ENCODE results near the gene PYGL.
"Not testable (repeated sequence)": the region's sequence is repeated elsewhere in the genome, so short reads cannot be mapped to it uniquely, and the experiment has no call there.

The PYGL gene

DNA sequence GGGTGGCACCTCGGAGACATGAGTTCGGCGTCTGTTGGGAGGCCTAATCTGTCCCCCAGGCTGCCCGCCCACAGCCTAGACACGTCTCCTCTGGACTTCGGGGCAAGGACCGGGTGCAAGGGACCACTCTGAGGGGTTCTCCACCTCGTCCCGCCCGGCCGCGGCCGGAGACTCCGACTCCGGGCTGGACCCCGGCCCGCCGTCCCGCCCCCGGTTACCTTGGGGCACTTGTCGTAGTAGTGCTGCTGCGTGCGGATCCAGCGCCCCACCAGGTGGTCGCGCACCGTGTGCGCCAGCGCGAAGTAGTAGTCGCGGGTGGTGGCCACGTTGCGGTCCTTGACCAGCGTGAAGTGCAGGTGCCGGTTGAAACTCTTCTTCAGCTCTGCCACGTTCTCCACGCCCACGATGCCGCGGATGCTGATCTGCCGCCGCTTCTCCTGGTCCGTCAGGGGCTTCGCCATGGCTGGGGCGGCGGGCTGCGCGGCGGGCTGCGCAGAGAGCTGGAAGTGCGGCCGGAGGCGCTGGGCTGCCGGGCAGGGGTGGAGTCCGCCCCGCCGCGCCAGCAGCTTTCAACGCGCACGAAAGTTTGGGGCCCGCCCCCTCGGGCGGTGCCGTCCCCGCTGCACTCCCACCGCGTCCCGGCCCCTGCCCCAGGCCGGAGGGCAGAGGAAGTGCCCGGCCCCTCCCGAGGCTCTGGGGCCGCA, at the start of gene PYGL:
Gene PYGL, minus strand, starts transcription at position 541 of the 704 bp plus-strand sequence. Its CDS starts 80 bp downstream, at position 461.
- DNase-seq (ENCODE audit: low spot score): peak; percentile 45

DNA sequence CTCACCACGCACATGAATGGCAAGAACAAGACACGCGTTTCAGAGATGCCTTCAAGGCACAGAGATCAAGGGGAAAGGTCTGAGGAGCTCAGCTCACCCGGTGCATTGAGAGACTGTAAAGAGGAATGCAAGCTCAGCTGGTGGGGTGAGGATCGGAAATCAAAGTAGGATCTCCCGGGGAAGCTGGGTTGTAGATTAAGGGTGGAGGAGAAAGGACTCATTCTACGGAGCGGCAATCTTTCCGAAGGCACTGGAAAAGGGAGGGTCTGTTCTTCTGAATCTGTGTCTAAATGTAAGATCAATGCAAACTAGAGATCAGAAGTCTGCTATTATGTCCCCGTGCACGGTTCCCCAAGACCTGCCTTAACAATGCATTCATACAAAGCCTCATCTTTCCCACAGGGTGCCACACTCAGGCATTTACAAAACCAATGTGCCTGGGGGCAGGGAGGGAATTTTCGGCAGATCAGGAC, 41.6 kb upstream of the PYGL start:
- DNase-seq (ENCODE audit: low spot score): peak; percentile 44

DNA sequence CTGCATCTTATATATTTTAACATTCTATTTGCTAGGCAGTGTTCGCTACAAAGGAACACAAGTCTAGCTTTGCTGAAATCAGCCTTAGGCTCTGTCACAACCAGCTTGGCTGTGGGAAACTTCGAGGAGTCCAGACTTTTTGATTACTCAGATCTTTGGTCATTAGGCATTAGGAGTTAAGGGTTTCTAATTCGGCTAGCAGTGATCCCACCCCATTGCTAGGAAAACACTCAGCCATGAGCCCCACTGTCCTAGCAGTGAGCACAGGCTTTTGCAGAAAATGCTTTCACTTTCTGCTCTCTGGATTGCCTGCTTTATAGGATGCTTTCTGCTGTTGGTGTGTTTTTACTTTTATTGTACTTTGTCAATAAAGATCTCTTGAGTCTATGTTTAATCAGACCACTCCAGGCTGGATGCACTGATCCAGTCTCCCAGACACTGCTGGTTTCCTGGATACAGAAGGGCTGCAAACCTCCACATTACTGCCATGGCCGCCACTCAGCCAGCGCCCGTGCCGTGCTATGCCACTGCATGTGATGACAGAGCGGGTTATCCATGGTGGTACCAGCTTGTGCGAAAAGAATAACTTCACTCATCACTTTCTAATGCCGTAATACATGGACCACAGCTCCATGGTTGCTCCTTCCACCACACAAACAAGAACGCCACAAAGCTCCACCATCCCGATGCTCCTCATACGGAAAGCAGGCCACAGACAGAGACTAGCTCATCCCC, 41.0 kb upstream of the PYGL start:
- DNase-seq (ENCODE audit: low spot score): peak; percentile 65

DNA sequence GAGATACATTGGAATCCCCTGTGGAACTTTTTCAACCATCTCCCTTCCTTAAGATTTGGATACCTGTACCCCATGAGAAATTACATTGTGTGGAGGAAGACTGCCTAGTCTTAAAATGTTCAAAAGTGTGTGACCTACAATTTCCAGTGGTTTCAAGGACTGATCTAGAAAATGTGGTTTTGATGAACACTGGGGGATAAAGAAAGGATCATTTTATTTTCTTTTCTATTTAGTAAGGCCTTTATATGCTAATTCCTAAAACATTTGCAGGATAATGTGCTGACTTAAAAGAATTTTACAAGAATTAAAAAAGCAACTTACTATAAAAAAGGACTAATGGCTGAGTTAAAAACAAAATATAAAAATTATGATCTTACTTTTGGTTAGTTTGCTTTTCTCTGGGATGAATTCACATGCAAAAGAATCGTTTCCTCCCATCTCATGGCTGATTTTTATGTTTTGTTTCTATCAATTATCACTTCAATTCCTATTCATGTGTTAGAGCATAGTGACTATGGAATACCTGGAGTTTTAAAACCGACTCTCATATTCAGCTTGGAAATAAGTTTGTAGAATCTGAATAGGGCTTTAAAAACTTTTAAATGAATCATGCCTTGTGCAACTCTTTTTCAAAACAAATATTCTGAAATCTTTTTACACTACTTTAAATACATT, 39.9 kb upstream of the PYGL start:
- no peak for DNase-seq (ENCODE audit: low spot score)

DNA sequence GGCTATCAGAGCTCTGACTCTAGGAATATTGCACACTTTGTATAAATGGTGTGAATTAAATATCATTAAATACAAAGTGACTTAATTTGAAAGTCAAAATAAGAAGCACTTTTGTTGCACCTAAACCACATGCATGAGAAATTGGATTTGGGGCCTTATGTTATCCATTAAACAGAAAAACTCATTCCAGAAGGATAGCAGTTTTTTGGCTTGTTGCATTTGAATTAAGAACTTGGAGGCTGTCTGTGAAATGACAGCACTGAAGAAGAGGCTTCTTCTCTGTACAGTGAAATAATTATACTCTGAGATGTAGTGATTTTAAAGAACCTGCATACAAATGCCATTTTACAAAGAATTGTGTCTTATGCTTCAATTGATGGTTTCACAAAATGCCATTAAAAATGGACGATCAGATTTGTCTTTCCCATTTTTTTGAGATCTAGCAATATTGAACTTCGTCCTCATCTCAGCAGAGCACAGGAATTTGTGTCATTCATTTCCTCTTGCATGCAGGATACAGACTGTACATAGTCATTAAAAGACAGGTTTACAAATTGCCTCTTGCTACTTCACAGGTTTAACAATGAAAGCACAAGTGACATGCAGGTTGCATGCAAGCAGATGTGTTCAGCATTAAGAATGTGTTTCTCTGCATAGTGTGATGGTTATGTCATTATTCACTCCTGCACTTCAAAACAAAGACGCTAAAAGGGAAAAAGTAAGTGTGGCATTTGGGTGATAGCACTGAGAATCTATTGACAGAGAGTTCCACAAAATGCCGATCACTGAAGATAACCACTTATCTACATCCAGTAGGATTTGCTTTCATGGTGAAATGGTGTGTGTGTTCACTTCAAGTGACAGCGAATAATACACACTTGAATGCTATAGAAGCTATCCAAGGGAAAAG, 35.9 kb upstream of the PYGL start:
- DNase-seq (ENCODE audit: low spot score): no peak

DNA sequence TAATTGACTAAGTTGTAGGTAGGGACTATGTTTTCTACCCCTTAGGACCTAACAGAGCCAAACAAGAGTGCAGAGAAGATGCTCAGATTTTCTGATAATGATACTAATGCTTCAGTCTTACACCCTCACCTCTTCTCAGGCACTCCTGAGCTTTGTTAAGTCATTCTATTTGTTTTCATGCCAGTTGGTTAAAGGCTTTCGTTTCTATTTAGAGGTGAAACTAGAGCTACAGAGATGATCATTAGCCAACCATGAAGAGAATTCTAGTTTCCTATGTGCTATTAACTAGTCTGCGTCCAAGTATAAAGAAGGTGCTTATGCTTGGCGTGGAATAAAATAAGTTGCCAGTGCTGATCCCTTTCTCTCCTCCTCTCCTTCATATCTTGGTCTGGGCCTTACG, 34.6 kb upstream of the PYGL start:
- no peak for DNase-seq (ENCODE audit: low spot score)

DNA sequence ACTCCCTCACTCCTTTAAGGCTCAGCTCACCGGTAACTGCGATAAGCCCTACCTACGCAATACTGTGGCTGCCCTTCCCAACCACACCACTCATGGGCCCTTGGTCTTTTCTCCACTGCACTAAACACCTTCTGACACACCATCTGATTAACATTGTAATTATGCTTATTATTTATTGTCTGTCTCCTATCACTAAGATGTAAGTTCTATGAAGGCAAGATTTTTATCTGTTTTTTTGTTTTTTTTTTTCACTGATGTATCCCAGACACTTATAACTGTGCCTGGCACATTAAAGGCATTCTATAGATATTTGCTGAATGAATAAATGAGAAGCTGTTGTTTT, 34.2 kb upstream of the PYGL start:
- DNase-seq (ENCODE audit: low spot score): no peak

DNA sequence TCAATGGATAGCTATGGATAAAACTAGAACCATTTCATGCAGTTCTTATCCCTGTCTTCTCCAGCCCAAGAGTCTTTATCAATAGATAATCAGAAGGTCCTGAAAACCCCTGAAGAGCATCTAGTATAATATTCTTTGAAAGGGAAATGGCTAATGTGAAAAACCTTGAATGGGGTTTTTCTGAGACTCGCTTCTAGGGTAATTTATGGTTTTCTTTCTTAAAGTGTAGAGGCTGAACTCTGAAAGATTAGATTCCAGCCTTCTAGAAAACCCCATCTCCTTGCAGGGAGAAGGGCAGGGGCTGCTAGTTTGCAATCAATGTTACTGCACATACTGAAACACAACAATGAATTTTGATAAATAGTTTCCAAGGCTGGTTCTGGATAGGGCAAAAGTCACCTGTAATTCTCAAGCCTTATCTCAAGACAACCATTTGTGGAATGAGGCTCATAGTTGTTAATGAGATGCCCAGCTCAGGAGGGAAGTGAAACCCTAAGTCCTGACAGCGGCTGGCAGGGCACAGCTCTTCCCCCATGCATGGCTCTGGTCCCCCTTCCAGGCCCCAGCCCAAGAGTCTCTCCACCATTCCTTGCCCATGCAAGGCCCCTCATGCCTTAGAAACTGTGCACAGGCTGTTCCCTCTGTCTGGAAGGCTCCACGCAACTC, 33.7 kb upstream of the PYGL start:
- peak; percentile 24 for DNase-seq (ENCODE audit: low spot score)

DNA sequence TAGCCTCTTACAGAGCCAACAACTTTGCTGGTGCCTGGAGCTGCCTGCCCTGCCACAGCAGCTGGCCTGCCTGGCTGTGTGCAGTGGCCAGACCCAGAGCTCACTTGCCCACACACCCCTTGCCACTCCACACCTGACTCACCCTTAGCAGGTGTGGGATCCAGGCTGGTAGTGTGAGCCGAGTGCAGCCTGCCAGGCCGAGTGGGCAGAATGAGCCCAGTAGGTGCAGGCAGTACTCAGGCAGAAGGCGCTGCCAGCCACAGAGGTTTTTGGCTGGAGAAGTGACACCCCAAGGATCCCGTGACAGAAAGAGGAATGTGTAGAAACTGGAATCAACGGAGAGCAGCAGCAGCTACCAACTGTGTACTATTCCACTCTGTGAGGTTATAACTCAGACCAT, 29.8 kb upstream of the PYGL start:
- no peak for DNase-seq (ENCODE audit: low spot score)

DNA sequence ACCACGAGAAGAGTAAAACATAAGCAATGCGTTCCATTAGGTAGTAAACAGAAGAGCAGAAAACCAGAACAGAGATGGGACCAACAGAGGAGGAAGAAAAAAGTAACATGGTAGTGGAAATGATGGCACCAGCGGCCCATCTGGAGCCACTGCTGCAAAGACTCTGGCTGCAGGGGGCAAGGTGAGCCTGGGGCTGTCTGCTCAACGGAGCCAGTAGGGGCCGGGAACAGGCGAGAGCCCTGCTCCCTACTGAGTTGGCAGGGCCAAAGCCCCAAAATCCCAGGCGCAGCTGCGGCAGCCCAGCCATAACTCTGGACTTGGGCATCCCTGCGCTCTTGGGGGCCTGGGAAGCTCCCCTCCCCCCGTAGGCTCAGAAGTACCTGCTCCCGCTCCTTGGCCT, 28.5 kb upstream of the PYGL start:
- no peak for DNase-seq (ENCODE audit: low spot score)

DNA sequence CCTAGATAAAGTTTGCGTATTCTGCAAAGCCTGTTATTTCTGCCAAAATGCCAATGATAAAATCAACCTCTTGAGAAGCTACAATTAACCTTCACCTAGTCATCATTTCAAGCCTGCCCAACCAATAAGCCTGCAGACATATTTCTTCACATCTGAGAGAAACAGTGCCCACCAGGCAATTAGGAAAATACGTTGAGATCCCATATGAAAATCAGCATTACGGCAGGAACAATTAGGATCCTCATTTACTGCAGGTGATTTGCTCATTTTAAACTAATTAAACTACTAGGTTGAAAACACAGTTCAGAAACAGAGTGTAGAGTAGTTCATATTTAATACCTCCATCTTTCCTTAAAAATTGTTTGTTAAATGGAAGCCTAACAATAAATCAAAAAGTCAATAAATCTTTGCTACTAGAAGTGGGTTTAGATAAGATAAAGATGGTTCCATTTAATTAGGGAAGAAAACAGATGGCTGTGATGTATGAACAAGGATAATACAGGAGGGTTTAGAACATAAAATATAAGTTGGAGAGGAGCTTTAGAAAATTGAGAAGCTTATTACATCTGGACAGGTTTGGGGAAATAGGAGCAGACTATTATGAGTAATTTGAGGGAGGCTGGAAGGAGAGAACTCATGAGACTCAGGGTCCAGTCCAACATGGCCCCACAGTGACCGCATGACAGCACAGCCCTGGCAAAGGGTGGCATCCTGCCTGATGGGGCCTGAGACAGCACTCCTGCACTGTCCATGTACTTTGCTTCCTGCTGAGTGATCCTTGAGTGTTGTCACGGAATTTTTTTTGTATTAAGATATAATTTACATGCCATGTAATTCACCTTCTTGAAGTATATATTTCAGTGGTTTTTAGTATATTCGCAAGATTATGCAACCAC, 26.9 kb upstream of the PYGL start:
- DNase-seq (ENCODE audit: low spot score): no peak

DNA sequence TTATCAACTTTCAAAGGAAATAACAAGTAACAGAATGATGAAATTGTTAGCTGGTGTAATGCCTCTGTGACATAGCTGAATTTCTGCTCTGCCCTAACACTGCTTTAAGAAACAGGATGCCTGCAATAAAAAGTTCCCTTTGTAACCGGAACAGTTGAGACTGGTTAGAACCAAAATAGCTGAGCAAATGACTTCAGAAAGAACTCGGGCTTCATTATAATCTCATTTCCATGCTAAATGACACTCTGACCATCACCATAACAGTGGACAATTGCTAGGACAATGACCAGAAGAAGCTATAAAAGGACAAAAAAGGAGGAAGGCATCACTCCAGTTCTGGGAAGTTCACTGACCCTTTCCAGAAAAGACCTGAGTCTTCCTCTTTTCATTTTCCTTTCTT, 23.5 kb upstream of the PYGL start:
- no peak for DNase-seq (ENCODE audit: low spot score)

DNA sequence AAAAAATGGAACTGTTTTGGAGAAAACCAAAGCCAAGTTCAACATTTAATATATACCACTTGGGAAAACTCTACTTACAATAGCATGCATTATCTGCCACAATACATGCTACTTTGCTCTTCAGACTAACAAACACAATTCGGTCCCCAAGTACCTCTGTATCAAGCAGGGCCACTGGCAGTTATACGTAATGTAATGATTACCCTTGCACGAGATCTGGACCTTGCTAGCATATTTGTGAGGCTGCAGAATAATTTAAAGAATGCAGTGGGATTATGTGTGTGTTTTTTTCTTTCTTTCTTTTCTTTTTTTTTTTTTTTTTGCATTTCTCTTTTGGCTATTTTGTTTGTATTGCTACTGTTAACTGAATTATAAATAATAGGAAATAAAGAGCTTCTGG, 22.8 kb upstream of the PYGL start:
- DNase-seq (ENCODE audit: low spot score): no peak

DNA sequence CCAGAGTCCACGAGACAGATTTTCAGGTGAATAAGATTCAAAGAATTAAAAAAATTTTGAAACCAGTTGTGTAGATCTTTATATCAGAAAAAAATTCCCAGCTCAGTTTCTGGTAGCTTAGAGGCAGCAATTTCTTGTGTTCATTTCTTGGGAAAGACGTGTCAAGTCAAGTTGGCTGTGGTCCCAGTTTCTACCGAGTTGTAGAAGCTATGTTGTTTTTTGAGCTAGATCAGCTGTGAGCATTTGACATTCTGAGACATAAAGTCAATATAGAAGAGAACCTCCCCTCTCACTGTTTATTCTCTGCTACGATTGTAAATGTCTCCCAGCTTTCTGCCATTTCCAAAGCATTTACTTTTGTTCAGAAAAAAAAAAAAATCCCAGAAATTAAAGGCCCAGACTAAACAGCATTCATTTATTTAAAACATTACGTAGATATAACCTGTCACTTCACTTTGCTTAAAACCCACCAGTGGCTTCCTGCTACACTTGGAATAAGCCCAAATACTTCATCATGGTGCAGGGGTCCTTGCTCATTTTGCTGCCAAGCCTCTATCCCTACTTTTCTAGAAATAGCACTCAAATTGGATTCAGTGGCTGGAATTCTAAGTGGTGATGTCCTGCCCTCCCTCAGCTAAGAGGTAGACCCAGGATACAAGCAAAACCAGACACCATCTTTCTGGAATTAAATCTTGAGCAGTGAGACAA, 20.6 kb upstream of the PYGL start:
- DNase-seq (ENCODE audit: low spot score): peak; percentile 65

DNA sequence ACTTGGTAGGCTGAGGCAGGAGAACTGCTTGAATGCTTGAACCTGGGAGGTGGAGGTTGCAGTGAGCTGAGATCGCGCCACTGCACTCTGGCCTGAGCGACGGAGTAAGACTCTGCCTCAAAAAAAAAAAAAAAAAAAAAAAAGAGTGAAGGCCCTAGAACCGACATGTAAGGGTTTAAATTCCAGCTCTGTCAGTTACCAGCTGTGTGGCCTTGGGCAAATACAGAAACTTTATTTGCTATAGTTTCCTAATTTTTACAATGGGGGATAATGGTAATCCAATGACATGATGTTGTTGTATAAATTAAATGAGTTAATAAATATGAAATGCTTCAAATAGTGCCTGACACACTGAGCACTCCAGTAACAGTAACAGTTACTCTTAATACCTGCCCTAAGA, 19.6 kb upstream of the PYGL start:
- DNase-seq (ENCODE audit: low spot score): no peak

DNA sequence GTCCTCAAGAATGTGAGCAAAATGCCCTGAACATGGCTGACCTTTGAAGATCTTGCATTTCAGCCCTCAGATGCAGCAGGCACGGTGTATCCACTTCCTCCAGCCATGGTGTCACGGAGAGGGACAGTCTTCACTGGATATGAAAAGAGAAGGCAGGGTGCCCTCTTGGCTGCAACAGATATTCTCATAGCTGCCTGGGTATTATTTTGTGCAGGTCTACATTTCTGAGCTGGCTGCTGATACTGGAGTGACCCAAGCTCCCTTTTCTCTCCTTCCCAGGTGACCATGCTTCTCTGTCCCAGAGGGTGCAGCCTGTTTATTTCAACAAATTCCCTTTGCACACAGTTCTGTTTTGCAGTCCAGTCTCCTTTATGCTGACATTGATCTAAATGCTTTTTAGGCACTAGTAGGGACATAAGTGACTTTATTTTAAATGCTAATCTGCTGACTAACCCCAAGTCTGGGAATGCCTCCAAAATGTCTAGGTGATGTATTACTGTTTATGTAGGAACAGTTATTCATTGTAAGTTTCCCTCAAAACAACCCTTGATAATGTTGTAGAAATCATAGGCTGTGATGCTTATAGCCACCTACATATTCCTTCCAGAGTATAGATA, 17.4 kb upstream of the PYGL start:
- no peak for DNase-seq (ENCODE audit: low spot score)

DNA sequence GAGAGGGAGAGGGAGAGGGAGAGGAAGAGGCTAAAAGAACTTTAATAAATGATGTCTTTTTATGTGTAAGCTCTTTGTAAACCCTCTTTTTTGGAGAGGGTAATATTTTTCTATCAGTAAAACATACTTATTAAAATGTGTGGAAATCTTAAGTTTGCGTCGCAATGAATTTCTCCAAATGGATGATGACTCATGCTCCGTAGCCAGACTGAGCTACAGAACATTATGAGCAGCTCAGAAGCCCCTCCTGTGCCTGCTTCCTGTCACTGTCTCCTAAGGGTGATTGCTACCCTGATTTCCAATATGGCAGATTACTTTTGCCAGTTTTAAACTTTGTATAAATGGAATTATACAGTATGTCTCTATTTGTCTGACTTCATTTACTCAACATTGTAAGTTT, 13.0 kb upstream of the PYGL start:
- peak; percentile 18 for DNase-seq (ENCODE audit: low spot score)

DNA sequence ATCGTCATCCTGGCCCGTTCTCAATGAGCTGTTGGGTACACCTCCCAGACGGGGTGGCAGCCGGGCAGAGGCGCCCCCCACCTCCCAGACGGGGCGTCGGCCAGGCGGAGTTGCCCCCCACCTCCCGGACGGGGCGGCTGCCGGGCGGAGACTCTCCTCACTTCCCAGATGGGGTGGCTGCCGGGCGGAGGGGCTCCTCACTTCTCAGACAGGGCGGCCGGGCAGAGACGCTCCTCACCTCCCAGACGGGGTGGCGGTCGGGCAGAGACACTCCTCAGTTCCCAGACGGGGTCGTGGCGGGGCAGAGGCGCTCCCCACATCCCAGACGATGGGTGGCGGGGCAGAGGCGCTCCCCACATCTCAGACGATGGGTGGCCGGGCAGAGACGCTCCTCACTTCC, 12.1 kb upstream of the PYGL start:
- not testable (repeated sequence) for DNase-seq (ENCODE audit: low spot score)

DNA sequence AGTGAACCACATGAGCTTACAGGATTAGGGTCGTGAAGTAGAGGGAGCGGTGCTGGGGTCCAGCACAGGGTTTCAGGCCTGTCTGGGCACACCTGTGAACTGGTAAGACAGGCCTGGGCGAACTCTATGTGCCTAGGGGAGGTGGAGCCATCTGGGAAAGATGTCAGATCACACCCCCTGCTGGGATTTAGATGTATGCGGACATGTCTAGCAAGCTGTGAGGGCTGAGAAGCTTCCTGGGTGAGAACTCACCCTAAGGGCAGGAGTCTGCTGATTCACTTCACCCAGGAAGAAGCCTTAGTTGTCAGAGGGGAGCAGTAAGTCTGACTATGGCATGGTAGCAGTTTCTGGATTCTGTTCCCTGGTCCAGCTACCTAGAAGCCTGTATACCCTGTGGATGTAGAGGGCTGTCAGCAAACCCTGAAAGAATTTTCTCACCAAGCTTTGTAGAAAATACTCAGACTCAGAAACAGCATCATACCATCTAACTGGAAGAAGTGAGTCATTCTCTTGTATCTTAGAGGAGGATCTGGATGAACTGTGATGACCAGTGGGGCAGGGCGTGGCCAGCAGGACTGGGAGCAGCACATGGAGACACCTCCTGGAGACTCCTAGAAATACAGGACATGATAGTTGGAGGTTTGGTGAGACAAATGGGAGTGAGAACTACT, 11.2 kb upstream of the PYGL start:
- DNase-seq (ENCODE audit: low spot score): peak; percentile 51

Data from Ammon's horn (tissue), 1 donor.